GM12875 (cell line): ENCODE measurements around the gene CGB8.
"Not testable (repeated sequence)": the region's sequence is repeated elsewhere in the genome, so short reads cannot be mapped to it uniquely, and the experiment has no call there.

Experiments used
- H3K4me3 ChIP-seq: one replicate; pipeline ENCODE4 v1.5.1; 2011; ENCODE audit warnings: low read depth, low read length, control low read depth
- CTCF ChIP-seq: IDR thresholded peaks from 2 replicates; pipeline ENCODE4 v1.5.1; 2011; ENCODE audit warnings: low read depth, mild to moderate bottlenecking, control low read depth, inconsistent platforms, low read length, moderate library complexity, borderline replicate concordance; ENCODE audit not compliant: insufficient read depth

Gene CGB8

GRCh38 chr19:49085020-49085867 is 36.3 kb upstream of the CGB8 start, which contains the start of gene SNRNP70:
Gene SNRNP70, plus strand, starts transcription at chr19:49085451. Its CDS starts 964 bp downstream, at chr19:49086415.
- TF ChIP-seq CTCF, result no peak

GRCh38 chr19:49084206-49085019 is 35.5 kb upstream of the CGB8 start:
- TF ChIP-seq CTCF, result no peak
- peak overlapping the region; percentile 100 for H3K4me3 ChIP-seq

More at GRCh38 chr19:49085020-49085867, 36.3 kb upstream of the CGB8 start, which contains the start of gene SNRNP70:
- H3K4me3 ChIP-seq, result peak within 1 kb of the TSS; percentile 100

- no peak for TF ChIP-seq CTCF
- H3K4me3 ChIP-seq, result no peak overlapping the region
These were observed 32.4 kb upstream of the CGB8 start for GRCh38 chr19:49081273-49081672.

GRCh38 chr19:49080392-49080791 is 31.5 kb upstream of the CGB8 start:
- no peak overlapping the region for H3K4me3 ChIP-seq
- TF ChIP-seq CTCF, result no peak

GRCh38 chr19:49074869-49075268 is 26.0 kb upstream of the CGB8 start:
- TF ChIP-seq CTCF, result peak; percentile 54
- H3K4me3 ChIP-seq, result not testable (repeated sequence)

- peak; percentile 32 for TF ChIP-seq CTCF
- no peak overlapping the region for H3K4me3 ChIP-seq
These were observed 24.8 kb upstream of the CGB8 start for GRCh38 chr19:49073514-49074378.
